Calu3 (cell line): ENCODE results near the gene ITPK1. TPM values are rescaled to one million over a fixed set of nuclear protein-coding genes. Genes with fewer than 3 reads are reported as not detected.

Experiments used
- BruUV-seq: library from RNA; stranded (reverse); fragments of 400-500 nt; replicated peaks from 2 replicates; lab custom pipeline; 2021; lab: Mats Ljungman, UMichigan
- CTCF ChIA-PET: fragments of 300-600 bp; sonication (Branson Sonifier 250); formaldehyde crosslinking; loops from one replicate; lab custom pipeline; 2022; ENCODE audit warnings: antibody characterized with exemption; lab: Charles Lee
- DNase-seq: peaks from one replicate; pipeline ENCODE4 v3.0.0; 2022
- H3K27ac Mint-ChIP-seq: one replicate; pipeline ENCODE4 v1.8.0; 2022; ENCODE audit warnings: mixed read lengths; ENCODE audit not compliant: unreplicated experiment
- H3K27me3 Mint-ChIP-seq: one replicate; pipeline ENCODE4 v1.8.0; 2022; ENCODE audit warnings: mixed read lengths; ENCODE audit not compliant: unreplicated experiment
- H3K36me3 Mint-ChIP-seq: one replicate; pipeline ENCODE4 v1.8.0; 2022; ENCODE audit warnings: mild to moderate bottlenecking, moderate library complexity, mixed read lengths; ENCODE audit not compliant: insufficient read depth, unreplicated experiment
- H3K4me1 Mint-ChIP-seq: one replicate; pipeline ENCODE4 v1.8.0; 2022; ENCODE audit warnings: mild to moderate bottlenecking, low read depth, mixed read lengths; ENCODE audit not compliant: unreplicated experiment
- H3K4me3 Mint-ChIP-seq: one replicate; pipeline ENCODE4 v1.8.0; 2022; ENCODE audit warnings: mild to moderate bottlenecking, low read depth, moderate library complexity, mixed read lengths; ENCODE audit not compliant: unreplicated experiment
- H3K9me3 Mint-ChIP-seq: one replicate; pipeline ENCODE4 v1.8.0; 2022; ENCODE audit warnings: low read depth, mixed read lengths; ENCODE audit not compliant: unreplicated experiment
- intact Hi-C: fragments of 100-400 bp; cut with micrococcal nuclease; formaldehyde crosslinking; loops from one replicate; pipeline ENCODE4 v1.10.0; 2022; ENCODE audit not compliant: unreplicated experiment
- total RNA-seq: library from RNA; stranded (reverse); gene quantifications from 2 replicates; pipeline ENCODE4 v1.2.3, GENCODE V29; 2022
- TF ChIP-seq, protein P1 (sequence below): fragments of 200-600 bp; IDR thresholded peaks from one replicate; pipeline ENCODE4 v1.8.0; 2022; ENCODE audit warnings: antibody characterized with exemption; ENCODE audit not compliant: unreplicated experiment

The ITPK1 gene
- total RNA-seq, 1 experiment from 2014 or later, result 94.3 TPM

DNA sequence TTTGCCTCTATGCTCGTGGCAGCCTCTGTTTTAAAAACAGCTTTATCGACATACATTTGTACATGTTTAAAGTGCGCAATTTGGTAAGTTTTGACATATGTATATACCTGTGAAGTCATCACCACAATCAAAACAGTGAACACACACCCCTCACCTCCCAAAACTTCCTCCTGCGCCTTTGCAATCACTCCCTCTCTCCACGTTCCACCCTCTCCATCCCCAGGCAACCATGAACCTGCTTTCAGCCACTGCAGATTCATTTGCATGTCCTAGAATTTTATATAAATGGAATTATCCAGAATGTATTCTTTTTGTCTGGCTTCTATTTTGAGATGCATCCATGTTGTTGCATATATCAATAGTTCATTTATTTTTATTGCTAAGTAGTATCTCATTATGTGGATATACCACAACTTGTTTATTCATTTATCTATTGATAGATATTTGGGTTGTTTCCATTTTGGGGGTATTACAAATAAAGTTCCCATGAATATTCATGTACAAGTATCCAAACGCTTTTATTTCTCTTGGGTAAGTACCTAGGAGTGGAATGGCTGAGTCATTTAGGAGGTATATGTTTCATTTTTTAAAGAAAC lies 208.3 kb downstream of the ITPK1 start:
- no peak overlapping the region for H3K4me3 Mint-ChIP-seq
- no peaks in the 10 kb centered on the region for H3K9me3 Mint-ChIP-seq
- intact Hi-C loops, result no loop called here
- TF ChIP-seq, protein P1, sequence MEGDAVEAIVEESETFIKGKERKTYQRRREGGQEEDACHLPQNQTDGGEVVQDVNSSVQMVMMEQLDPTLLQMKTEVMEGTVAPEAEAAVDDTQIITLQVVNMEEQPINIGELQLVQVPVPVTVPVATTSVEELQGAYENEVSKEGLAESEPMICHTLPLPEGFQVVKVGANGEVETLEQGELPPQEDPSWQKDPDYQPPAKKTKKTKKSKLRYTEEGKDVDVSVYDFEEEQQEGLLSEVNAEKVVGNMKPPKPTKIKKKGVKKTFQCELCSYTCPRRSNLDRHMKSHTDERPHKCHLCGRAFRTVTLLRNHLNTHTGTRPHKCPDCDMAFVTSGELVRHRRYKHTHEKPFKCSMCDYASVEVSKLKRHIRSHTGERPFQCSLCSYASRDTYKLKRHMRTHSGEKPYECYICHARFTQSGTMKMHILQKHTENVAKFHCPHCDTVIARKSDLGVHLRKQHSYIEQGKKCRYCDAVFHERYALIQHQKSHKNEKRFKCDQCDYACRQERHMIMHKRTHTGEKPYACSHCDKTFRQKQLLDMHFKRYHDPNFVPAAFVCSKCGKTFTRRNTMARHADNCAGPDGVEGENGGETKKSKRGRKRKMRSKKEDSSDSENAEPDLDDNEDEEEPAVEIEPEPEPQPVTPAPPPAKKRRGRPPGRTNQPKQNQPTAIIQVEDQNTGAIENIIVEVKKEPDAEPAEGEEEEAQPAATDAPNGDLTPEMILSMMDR, result no peak
- peaks cover 66% of the 10 kb centered on the region for H3K27me3 Mint-ChIP-seq
- CTCF ChIA-PET, result no interaction called here
- DNase-seq, result no peak
- no TSS peak for BruUV-seq
- no peak overlapping the region for H3K27ac Mint-ChIP-seq
- H3K4me1 Mint-ChIP-seq, result no peaks in the 10 kb centered on the region
- no peaks in the 10 kb centered on the region for H3K36me3 Mint-ChIP-seq

DNA sequence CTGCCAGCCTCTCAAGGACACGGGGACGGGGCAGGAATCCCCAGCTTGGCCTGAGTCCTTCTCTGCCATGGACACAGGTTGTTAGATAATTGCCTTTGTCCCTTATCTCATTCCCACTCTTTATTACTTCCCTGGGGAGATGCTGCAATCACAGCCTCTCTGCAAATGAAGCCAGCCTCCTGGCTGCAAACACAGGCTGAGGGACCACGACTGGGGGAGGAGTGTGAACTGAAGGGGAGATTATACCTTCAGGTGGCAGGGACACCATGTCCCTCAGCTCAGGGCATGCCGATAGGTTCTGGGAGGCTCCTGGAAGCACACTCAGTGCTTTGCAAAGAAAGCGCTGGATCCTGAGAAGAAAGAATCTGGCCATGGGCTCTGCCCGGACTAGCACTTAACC lies 208.9 kb downstream of the ITPK1 start:
- no peak overlapping the region for H3K27ac Mint-ChIP-seq
- CTCF ChIA-PET, result no interaction called here
- no peaks in the 10 kb centered on the region for H3K36me3 Mint-ChIP-seq
- H3K9me3 Mint-ChIP-seq, result no peaks in the 10 kb centered on the region
- TF ChIP-seq, protein P1, result no peak
- no peak overlapping the region for H3K4me3 Mint-ChIP-seq
- DNase-seq, result no peak
- no TSS peak for BruUV-seq
- no peaks in the 10 kb centered on the region for H3K4me1 Mint-ChIP-seq
- intact Hi-C loops, result no loop called here
- peaks cover 72% of the 10 kb centered on the region for H3K27me3 Mint-ChIP-seq

DNA sequence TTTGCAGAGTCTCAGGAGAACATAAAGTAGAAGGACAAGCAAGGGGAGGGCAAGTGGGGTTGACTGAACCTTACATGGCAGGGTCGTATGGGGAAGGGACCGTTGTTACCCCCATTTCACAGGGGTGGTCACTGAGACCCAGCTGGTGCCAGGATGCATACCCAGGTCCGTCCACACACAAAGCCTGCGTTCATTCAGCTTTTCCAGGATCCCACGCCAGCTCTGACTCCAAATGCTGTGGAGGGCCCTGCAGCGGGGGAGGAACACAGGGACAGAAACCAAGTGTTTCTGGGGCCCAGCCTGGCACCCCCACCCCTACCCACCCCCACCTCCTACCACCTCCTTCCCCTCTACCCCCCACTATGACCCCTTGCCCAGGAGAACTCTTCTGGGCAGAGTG lies 209.3 kb downstream of the ITPK1 start:
- Mint-ChIP-seq H3K36me3 (no peaks in the 10 kb centered on the region), H3K4me1 (no peaks in the 10 kb centered on the region), H3K9me3 (no peaks in the 10 kb centered on the region), H3K27ac (no peak overlapping the region), H3K27me3 (peaks cover 76% of the 10 kb centered on the region), H3K4me3 (no peak overlapping the region)
- CTCF ChIA-PET, result interaction anchor here (0.6 kb wide), 1 partner anchor 1882 kb away, joined by 8 read pairs; no protein-coding TSS in a partner anchor
- no TSS peak for BruUV-seq
- no peak for DNase-seq
- TF ChIP-seq, protein P1, result no peak
- intact Hi-C loops, result no loop called here

DNA sequence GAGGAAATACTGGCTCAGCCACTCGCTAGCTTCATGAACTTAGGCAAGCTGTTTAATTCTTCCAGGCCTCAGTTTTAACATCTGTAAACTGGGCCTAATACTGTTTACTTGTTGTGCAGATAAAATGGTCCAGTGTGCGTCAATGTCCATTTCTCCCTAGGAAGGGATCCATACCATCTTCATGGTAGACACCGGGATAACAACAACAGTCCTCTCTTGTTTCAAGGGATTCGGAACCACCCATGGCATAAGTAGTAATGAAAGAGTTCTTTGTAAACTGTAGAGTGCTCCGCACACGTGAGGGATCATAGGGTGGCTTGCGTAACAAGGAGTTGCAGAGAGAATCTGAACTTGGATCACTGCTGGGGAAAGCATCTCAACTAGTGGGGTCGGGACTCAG lies 210.1 kb downstream of the ITPK1 start:
- Mint-ChIP-seq H3K36me3 (no peaks in the 10 kb centered on the region), H3K4me1 (no peaks in the 10 kb centered on the region), H3K27ac (no peak overlapping the region), H3K9me3 (no peaks in the 10 kb centered on the region), H3K4me3 (no peak overlapping the region), H3K27me3 (peaks cover 82% of the 10 kb centered on the region)
- no TSS peak for BruUV-seq
- intact Hi-C loops, result no loop called here
- DNase-seq, result no peak
- TF ChIP-seq, protein P1, result no peak
- CTCF ChIA-PET, result no interaction called here
